ACC112 (cell line): ENCODE results near the gene TLE4.
"Not testable (repeated sequence)": the region's sequence is repeated elsewhere in the genome, so short reads cannot be mapped to it uniquely, and the experiment has no call there.

Experiments
- H2AFZ ChIP-seq: fragments of 200-600 bp; sonication (generic); one replicate; pipeline ENCODE4 v1.6.0; 2017; ENCODE audit warnings: antibody characterized with exemption, low read length; ENCODE audit not compliant: unreplicated experiment
- H3K27ac ChIP-seq: fragments of 200-600 bp; sonication (generic); 2 replicates; pipeline ENCODE4 v1.5.1; 2014; ENCODE audit warnings: low read depth, mild to moderate bottlenecking, antibody characterized with exemption, low read length, moderate library complexity
- H3K27me3 ChIP-seq: fragments of 200-600 bp; sonication (generic); 2 replicates; pipeline ENCODE4 v1.6.1; 2014; ENCODE audit warnings: mild to moderate bottlenecking, antibody characterized with exemption, low read length, moderate library complexity, mixed read lengths; ENCODE audit not compliant: insufficient read depth
- H3K36me3 ChIP-seq: fragments of 200-600 bp; sonication (generic); 2 replicates; pipeline ENCODE4 v1.6.1; 2016; ENCODE audit warnings: mild to moderate bottlenecking, antibody characterized with exemption, low read length, moderate library complexity, mixed read lengths; ENCODE audit not compliant: insufficient read depth
- H3K4me1 ChIP-seq: fragments of 200-600 bp; sonication (generic); one replicate; pipeline ENCODE4 v1.6.1; 2016; ENCODE audit warnings: low read length, mixed read lengths; ENCODE audit not compliant: insufficient read depth, unreplicated experiment, control insufficient read depth
- H3K4me3 ChIP-seq: fragments of 200-600 bp; sonication (generic); 2 replicates; pipeline ENCODE4 v1.5.1; 2014; ENCODE audit warnings: mild to moderate bottlenecking, low read depth, low read length
- H3K79me2 ChIP-seq: fragments of 200-600 bp; sonication (generic); one replicate; pipeline ENCODE4 v1.6.0; 2016; ENCODE audit warnings: low read length; ENCODE audit not compliant: control insufficient read depth, unreplicated experiment, insufficient read depth

The TLE4 gene

GRCh38 chr9:79603222-79603920 lies 31.6 kb downstream of the TLE4 start:
- Histone ChIP-seq H2AFZ (no peak overlapping the region), H3K27me3 (no peaks in the 10 kb centered on the region), H3K4me1 (no peaks in the 10 kb centered on the region), H3K27ac (no peak overlapping the region), H3K79me2 (no peaks in the 10 kb centered on the region), H3K4me3 (no peak overlapping the region), H3K36me3 (no peaks in the 10 kb centered on the region)

GRCh38 chr9:79604149-79604548 lies 32.4 kb downstream of the TLE4 start:
- Histone ChIP-seq H3K79me2 (no peaks in the 10 kb centered on the region), H3K27ac (no peak overlapping the region), H3K4me1 (no peaks in the 10 kb centered on the region), H2AFZ (no peak overlapping the region), H3K36me3 (no peaks in the 10 kb centered on the region), H3K4me3 (no peak overlapping the region), H3K27me3 (no peaks in the 10 kb centered on the region)

DNA sequence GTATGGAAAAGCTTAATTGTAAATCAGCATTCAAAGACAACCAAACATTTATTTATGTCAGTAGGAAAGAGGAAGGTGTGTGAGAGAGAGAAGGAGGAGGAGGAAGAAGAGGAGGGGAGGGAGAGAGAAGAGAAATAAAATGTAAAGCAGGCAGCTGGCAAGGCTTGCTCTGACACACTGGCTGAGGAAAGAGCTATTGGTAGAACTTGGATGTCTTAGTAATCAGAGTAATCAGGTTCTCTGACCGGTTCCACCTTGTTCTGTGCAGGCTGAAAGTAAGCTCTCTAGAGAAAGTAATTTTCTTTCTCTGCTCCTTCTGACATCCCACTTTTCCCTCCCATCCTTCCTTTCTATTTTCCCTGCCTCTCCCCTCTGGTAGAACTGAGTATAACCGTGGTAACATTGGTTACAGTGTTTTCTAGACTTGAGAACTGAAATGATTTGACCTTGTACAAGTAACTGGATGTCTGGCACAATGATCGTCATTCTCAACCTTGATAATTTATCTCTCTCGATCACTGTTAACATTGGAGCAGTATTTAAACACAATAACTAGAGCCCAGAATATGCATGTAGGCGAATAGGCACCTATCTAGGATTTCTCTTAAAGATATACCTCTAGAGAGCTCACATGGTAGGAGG lies 33.3 kb downstream of the TLE4 start:
- H3K4me3 ChIP-seq: no peak overlapping the region
- H3K27me3 ChIP-seq: no peaks in the 10 kb centered on the region
- H3K27ac ChIP-seq: no peak overlapping the region
- peaks cover 3% of the 10 kb centered on the region for H3K79me2 ChIP-seq
- H2AFZ ChIP-seq: no peak overlapping the region
- H3K36me3 ChIP-seq: no peaks in the 10 kb centered on the region
- peaks cover 7% of the 10 kb centered on the region for H3K4me1 ChIP-seq

GRCh38 chr9:79606529-79606928 lies 34.8 kb downstream of the TLE4 start:
- H3K4me1 ChIP-seq: peaks cover 19% of the 10 kb centered on the region
- not testable (repeated sequence) for H3K79me2 ChIP-seq, H3K27ac ChIP-seq, H3K4me3 ChIP-seq, H2AFZ ChIP-seq, H3K36me3 ChIP-seq, H3K27me3 ChIP-seq

DNA sequence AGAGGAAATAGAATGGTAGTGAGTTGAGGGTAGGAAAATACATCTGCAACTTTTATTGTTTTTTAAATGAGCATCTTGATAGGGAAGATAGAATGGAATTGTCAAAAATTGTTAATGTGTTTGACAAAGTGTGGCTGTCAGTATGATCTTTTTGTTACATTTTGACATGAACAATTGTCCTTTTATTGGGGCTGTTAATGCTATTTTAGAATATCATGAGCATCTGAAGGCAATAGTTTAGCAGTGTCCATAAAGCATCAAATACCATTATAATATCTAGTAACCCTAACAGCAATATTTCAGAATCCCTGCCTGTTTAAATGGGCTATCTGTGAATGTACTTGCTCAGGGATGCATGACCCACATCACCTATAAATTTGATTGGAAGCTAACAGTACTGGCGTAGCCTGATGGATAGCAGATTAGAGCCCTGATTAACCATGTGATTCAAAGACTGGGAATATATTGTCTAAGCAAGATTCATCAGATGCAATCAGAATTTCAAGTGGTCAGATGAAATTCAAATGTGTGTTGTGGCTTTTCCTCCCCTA lies 37.8 kb downstream of the TLE4 start:
- Histone ChIP-seq H3K4me1 (peaks cover 27% of the 10 kb centered on the region), H3K79me2 (peaks cover 4% of the 10 kb centered on the region), H3K27me3 (no peaks in the 10 kb centered on the region), H2AFZ (no peak overlapping the region), H3K27ac (no peak overlapping the region), H3K4me3 (no peak overlapping the region), H3K36me3 (no peaks in the 10 kb centered on the region)

DNA sequence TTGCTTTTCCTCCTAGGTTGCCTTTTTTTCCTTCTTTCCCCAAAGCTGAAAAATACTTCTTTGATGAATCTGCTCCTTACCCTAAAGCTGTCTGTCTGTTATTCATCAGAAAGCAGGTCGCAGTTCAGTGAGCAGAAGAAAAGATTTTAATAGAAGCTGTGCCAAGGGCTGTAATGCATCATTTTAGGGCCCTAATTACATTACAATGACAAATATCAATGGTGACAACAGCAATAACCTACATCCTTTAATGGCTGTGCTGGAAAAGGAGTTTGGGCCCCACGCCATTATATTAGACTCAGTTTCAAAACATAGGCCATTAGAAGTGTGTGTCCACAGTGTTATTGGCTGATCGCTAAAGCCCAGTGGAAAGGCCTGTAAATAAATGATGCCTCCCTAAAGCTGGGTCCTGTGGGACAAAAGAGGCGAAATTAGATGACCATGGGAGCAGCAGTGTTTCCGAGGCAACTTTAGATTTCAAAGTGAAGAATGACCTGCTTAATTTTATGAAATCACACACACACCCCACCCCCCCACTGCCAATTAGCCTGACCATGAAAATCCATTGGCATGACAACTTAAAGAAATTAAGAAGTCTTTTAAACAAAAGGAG lies 38.4 kb downstream of the TLE4 start:
- Histone ChIP-seq H3K4me1 (peaks cover 27% of the 10 kb centered on the region), H2AFZ (no peak overlapping the region), H3K27me3 (no peaks in the 10 kb centered on the region), H3K36me3 (no peaks in the 10 kb centered on the region), H3K27ac (no peak overlapping the region), H3K4me3 (no peak overlapping the region), H3K79me2 (peaks cover 4% of the 10 kb centered on the region)

GRCh38 chr9:79610791-79611614 lies 39.2 kb downstream of the TLE4 start:
- Histone ChIP-seq H3K79me2 (peaks cover 4% of the 10 kb centered on the region), H3K27me3 (no peaks in the 10 kb centered on the region), H3K4me1 (peaks cover 30% of the 10 kb centered on the region), H3K4me3 (peak overlapping the region; percentile 14; the same call in 1 of the 2 replicates), H2AFZ (no peak overlapping the region), H3K27ac (peak overlapping the region; percentile 41; the same call in 1 of the 2 replicates), H3K36me3 (no peaks in the 10 kb centered on the region)

DNA sequence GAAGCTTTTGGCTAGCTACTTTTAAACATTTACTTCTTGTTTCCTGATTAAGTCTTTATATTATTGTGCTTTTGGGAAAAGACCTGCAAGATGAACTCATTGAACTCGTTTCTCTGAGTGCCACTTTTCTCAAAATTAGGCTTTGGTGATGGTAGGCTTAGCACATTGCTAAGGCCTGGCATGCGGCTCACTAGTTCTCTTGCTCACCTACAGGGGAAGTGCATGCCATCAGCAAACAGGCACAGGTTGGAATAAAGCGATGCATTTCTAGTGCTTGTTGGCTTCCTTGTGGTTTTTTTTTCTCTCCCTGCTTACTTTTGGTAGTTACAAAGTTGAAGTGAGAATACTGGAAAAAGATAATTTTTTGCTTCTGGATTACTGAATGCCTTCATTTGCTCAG lies 41.4 kb downstream of the TLE4 start:
- Histone ChIP-seq H3K79me2 (peaks cover 10% of the 10 kb centered on the region), H3K4me3 (no peak overlapping the region), H2AFZ (no peak overlapping the region), H3K27me3 (no peaks in the 10 kb centered on the region), H3K4me1 (peaks cover 33% of the 10 kb centered on the region), H3K27ac (no peak overlapping the region), H3K36me3 (no peaks in the 10 kb centered on the region)

DNA sequence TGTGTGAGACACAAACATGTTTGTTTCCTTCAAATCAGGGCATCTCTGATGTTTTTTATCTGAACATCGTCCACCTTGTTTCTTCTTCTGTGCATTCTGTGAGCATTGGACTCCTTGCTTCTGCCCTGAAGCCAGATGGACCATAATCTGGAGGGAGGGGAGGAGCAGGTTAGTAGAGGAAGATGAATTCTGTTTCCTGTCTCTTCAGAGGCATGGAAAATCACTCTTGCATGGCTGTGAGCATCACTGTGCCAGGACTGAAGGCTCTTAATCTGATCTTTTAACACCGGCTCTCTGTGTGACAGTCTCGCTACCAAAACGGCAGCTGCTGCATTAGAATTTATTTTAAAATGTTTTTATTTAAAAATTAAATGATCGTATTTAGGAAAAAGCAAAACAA lies 43.3 kb downstream of the TLE4 start:
- Histone ChIP-seq H3K27me3 (no peaks in the 10 kb centered on the region), H3K79me2 (peaks cover 7% of the 10 kb centered on the region), H3K4me3 (no peak overlapping the region), H3K4me1 (peaks cover 26% of the 10 kb centered on the region), H2AFZ (no peak overlapping the region), H3K36me3 (no peaks in the 10 kb centered on the region; the same call in 1 of the 2 replicates), H3K27ac (no peak overlapping the region)

GRCh38 chr9:79616013-79616412 lies 44.2 kb downstream of the TLE4 start:
- Histone ChIP-seq H3K4me1 (peaks cover 19% of the 10 kb centered on the region), H3K4me3 (no peak overlapping the region)

More at GRCh38 chr9:79616013-79616412, 44.2 kb downstream of the TLE4 start:
- H3K79me2 ChIP-seq: peaks cover 6% of the 10 kb centered on the region
- no peak overlapping the region for H3K27ac ChIP-seq
- H3K36me3 ChIP-seq: no peaks in the 10 kb centered on the region; the same call in 1 of the 2 replicates
- no peaks in the 10 kb centered on the region for H3K27me3 ChIP-seq
- no peak overlapping the region for H2AFZ ChIP-seq
